GM15510 (cell line): ENCODE measurements around the gene EVC.

ENCODE experiments used
- POLR2A ChIP-seq: IDR thresholded peaks from 3 replicates; pipeline ENCODE4 v1.6.1; 2011; ENCODE audit warnings: borderline replicate concordance; ENCODE audit not compliant: insufficient read length; ENCODE audit errors: extremely low read depth

Gene EVC

DNA sequence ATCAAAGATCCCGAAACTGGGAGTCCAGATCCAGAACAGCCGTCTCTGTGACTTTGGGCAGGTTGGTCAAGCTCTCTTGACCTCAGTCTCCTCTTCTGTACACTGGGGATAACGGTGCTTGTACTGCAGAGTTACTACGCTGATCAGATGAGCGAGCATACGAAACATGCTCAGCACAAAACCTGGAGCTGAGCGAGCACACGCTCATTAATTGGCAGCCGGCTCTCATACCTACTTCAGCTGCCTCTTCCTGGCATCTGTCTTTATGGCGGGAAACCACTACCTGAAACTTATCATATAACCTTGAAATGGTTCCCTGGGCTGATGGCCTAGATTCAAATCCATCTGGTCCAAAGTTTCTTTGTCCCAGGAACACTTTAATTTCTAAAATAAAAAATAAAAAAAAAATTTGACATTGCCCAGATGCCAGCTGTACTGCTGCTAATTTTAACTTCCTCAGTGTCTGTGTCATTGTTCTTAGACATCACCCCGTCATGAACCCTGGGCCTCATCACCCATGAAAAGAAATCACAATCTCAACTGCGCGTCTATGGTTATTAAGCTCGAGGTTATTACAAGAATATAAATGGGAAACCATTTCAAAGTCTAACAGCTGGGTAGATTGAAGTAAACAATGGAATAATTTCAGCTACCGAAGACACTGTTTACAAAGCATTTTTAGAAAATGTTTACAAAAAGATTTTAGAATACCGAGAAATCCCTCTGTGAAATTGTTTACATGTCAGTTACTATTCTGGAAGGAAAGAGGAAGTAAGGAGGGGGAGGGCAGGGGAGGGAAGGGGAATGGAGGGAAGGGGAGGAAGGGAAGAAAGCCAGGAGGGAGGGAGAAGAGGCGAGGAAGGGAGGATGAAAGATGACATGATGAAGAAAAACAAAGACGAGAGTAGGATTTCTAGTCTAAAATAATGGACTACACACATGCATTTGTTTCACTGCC lies 132.9 kb downstream of the EVC start:
- TF ChIP-seq POLR2A: no peak

DNA sequence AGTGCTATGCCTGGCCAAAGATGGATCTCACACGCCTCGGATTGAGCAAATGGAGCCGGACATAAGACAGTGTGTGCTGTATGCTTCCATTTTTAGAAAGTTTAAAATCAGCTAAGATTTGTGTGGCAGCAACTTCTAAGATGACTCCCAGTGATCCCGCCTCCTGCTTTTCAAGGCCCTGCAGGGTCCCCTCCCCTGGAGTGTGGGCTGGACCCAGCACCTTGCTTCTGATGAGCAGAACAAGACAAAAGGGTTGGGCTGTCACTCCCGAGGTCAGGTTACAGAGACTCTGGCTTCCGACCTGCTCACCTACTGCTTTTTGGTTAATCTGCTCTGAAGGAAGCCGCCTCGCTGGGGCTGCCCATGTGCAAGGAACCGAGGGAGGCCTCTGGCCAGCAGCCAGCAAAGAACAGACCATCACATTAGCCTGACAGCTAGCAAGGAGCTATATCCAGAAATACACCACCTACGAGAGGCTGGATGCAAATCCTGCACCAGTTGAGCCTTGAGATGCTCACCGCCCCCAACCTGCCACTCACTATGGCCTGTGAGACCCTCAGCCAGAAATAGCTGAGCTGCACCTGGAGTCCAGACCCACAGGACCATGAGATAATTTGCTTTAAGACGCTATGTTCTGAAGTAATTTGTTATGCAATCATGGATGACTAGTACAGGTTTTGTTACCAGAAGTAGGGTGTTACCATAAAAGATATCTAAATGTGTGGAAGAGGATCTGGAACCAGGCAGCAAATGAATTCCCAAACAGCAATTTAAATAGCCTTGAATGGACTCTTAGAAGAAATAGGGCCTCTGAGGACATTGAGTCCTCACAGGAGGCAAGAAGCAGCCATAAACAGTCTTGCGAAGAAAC lies 134.3 kb downstream of the EVC start:
- TF ChIP-seq POLR2A: no peak

DNA sequence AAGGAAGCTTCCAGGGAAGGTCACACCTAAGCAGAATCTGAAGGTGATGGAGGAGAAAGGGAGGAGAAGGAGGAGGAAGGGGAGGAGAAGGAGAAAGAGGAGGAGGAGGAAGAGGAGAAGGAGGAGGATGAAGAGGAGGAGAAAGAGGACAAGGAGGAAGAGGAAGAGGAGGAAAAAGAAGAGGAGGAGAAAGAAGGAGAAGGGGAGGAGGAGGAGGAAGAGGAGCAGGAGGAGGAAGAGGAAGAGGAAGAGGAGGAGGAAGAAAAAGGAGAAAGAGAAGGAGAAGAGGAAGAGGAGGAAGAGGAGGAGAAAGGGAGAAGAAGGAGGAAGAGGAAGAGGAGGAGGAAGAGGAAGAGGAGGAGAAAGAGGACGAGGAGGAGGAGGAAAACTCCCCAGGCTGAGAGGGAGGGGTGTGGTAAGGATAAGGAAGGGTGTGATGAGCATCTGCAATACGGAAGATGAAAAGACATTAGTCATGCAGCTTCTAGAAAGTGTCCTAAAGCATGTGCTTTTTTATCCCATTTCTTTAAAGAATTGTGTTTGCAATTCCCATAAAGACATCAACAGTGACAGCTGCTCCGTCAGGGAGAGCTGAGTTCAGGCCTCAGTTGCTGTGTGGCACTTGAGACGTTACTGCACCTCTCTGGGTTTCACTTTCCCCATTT lies 140.8 kb downstream of the EVC start:
- TF ChIP-seq POLR2A: no peak

DNA sequence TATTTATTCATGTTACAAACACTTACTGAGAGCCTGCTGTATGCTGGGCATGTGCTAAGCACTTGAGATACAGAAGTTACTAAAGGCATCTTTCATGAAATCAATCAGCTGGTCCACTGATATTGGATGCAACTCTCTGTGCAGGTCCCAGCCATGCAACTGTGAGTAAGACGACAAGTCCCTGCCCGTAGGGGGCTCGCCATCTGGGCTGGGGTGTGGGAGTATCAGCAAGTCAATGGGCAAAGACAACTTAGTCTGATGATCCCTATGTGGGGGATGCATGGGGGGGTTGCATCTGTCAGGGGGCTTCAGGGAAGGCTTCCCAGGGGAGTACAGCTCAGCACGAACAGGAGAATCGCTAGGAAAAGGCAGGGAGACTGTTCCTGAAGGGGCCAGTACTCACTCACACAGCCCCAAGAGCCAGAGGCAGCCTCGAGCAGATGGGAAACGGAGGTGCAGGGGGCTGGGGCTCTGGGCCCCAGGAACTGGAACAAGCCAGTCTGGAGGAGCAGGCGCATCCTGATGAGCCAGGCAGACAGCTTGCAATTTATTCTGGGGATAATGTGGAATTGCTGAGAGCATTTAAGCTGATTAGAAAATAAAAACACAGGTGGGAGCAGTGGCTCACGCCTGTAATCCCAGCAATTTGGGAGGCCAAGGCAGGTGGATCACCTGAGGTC lies 141.7 kb downstream of the EVC start:
- TF ChIP-seq POLR2A: no peak

DNA sequence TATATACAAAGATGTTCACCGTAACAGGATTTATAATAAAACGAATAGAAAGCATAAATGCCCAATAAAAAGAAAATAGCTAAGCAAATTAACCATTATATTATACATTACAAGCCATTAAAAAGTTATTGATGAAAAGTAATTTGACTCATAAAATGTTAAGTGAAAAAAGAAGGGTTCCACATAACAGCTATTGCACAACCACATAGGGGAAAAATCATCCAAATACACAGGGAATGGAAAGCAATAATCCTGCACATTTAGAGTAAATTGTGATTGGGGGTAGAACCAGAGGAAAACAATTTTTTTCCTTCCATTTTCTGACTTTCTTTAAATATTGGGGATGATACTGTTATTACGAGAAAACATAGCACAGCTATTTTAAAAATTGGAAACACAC lies 143.9 kb downstream of the EVC start:
- TF ChIP-seq POLR2A: no peak

DNA sequence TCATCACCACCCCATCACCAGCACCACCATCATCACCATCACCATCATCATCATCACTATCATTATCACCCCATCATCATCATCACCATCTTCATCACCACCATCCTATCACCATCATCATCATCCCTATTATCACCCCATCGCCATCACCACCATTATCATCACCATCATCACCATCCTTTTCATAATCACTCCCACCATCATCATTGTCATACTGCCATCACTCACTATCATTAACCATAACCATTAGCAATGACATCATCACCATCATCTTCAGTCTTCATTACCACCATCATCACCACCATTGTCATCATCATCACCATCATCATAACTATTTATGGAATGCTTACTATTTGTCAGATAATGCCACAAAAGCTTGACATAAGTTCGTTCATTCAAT lies 146.2 kb downstream of the EVC start:
- TF ChIP-seq POLR2A: no peak

DNA sequence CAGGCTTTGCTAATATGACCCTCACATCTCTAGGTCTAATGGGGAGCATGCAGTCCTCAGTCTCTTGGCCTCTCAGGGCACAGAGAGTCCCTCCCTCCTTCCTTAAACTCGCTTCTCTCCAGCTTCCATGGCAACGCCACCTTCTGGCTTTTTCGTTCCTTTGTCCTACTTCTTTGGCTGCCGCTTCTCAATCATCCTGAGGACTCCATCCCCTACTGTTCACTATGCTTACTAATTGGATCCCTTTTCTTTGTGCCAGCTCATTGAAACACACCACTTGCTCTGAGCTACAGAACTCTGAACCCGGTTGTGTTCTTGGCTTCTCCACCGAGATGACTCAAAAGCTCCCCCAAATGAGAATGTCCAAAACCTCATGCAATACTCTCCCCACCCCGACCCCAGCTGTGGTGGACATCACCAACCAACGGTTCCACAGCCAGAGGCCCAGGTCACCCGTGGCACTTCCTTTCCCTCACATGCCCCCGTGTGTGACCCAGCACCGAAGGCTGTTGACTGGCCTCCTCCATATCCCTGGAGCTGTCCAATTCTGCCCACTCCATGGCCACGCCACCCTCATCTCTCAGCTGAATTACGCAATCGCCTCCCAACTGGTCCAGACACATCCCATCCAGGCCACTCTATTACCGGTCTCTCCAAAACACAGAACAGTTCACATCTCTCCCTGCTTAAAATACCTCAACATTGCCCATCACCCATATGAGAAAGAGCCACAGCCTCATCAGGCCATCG lies 147.2 kb downstream of the EVC start:
- TF ChIP-seq POLR2A: no peak

DNA sequence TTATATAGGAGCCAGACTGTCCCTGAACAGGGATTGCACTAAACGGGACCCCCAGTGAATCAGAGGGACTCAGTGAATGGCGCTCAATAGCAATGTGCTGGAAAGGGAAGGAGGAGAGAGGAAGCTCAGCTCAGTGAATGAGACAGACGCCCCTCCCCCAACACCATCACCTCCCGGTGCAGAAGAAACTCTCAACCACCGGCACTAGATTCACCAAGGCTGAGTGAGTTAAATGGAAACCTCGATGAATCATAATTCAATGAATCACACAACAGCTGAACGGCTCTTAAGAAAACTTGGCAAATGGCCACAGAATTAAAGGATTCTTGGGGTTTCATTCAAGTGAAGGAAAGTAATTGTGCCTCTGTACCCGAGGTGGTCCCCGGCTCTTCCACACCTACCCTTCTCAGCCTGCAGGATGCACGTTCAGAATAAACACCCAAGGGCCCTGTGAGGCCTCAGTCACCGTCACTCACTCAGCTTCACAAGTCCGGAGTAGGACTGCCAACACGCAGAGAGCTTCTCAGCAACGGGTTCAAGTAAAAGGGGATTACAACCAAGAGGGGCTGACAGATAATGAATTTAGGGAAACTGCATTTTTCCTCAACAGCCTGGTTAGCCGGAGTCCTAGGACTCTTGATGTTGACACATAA lies 152.6 kb downstream of the EVC start:
- TF ChIP-seq POLR2A: no peak
